G401 (cell line): ENCODE data around the gene CD34. TPM values are rescaled to one million over a fixed set of nuclear protein-coding genes. Genes with fewer than 3 reads are reported as not detected.

Experiments
- DNase-seq: peaks from one replicate; pipeline ENCODE4 v3.0.0-alpha.2; 2015; ENCODE audit warnings: low spot score
- in situ Hi-C: cut with HindIII; loops from 2 replicates; pipeline ENCODE4 v1.10.0; 2016; ENCODE audit warnings: low sequenced_read_pairs, mixed read lengths
- total RNA-seq: library from RNA; depleted of rRNA; stranded (reverse); fragments of >200 nt; shearing (Covaris generic); gene quantifications from 2 replicates; pipeline ENCODE4 v1.2.3, GENCODE V29; 2014

The CD34 gene
- total RNA-seq, 1 experiment from 2014 or later, result not detected

- in situ Hi-C loops, result no loop called here
- no peak for DNase-seq
These were observed 48.6 kb downstream of the CD34 start for GRCh38 chr1:207862241-207862787.

GRCh38 chr1:207861442-207862177 is 49.3 kb downstream of the CD34 start:
- in situ Hi-C loops, result no loop called here
- no peak for DNase-seq

DNA sequence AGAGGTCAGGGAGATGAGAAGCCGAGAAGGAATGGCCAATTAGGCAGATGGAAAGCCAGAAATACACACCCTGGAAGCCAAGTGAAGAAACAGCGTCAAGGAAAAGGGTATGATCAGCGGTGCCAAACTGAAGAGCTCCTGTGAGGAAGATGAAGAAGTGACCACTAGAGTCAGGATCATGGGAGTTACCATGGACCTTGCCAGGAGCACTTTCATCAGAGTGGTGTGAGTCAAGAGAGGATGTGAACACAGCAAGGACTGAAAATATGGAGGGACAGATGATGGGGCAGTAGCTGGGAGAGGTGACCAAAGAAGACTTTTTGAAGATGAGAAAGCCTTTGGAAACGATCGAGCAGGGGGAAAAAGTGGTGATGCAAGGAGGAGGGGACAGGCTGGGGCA is 50.4 kb downstream of the CD34 start:
- DNase-seq, result no peak
- in situ Hi-C loops, result no loop called here

- in situ Hi-C loops, result no loop called here
- DNase-seq, result no peak
These were observed 52.1 kb downstream of the CD34 start for GRCh38 chr1:207858806-207859205.

DNA sequence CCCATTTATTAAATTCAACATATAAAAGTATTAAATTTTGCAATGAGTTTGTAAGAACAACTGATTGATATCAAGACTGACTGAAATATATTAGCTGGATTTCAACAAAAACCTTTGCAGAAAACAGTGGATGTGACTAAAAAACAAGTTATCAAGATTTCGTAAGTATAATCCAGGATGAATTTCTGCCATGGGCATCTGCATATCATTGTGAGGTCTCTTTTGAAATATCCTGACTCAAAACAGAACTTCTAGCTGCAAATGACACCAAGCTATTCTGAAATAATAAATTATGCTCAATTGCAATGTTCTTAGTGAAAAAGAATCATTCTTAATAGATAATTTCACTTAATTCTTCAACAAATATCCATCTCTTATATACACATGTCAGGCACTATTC is 52.6 kb downstream of the CD34 start:
- in situ Hi-C loops, result no loop called here
- no peak for DNase-seq

GRCh38 chr1:207857447-207857846 is 53.5 kb downstream of the CD34 start:
- DNase-seq, result no peak
- in situ Hi-C loops, result no loop called here

GRCh38 chr1:207856276-207857023 is 54.5 kb downstream of the CD34 start:
- in situ Hi-C loops, result no loop called here
- DNase-seq, result no peak

GRCh38 chr1:207854001-207854400 is 56.9 kb downstream of the CD34 start:
- in situ Hi-C loops, result no loop called here
- DNase-seq, result no peak

- in situ Hi-C loops, result no loop called here
- no peak for DNase-seq
These were observed 57.6 kb downstream of the CD34 start for GRCh38 chr1:207853372-207853757.

GRCh38 chr1:207852576-207853371 is 58.2 kb downstream of the CD34 start:
- no peak for DNase-seq
- in situ Hi-C loops, result no loop called here

DNA sequence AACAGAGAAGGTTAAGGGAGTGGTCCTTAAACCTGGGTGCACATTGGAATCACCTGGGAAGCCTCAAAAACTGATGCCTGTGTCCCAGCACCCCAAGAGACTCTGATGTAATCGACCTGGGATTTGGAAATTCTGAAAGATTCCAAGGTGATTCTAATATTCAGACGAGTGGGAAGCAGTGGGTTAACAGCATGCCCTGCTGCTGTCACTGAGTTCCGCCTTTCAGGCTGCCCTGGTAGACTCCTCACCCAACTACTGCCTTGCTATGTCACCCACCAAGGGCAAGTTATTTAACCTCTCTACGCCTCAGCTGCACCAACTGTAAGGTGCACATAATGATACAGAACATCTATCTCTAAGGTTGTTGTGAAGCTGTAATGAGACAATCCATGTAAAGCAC is 59.2 kb downstream of the CD34 start:
- no peak for DNase-seq
- in situ Hi-C loops, result no loop called here

- in situ Hi-C loops, result no loop called here
- no peak for DNase-seq
These were observed 60.1 kb downstream of the CD34 start for GRCh38 chr1:207850621-207851407.

DNA sequence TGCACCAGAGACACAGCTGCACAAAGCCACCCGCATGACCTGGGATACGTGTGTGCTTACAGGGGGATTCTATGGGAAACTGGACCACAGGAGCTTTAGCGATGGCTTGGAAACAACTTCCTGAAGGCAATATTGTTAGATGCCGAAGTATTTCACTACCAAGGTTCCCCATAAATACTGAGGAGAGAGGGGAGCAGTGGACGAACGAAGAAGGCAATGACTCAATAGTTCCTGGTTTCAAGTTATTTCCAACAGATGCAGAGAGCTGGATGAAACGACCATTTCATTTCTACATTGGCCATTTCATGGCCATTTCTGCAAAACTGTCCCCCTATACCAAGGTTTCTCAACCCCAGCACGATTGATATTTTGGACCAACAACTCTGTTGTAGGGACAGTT is 61.3 kb downstream of the CD34 start:
- in situ Hi-C loops, result no loop called here
- no peak for DNase-seq

DNA sequence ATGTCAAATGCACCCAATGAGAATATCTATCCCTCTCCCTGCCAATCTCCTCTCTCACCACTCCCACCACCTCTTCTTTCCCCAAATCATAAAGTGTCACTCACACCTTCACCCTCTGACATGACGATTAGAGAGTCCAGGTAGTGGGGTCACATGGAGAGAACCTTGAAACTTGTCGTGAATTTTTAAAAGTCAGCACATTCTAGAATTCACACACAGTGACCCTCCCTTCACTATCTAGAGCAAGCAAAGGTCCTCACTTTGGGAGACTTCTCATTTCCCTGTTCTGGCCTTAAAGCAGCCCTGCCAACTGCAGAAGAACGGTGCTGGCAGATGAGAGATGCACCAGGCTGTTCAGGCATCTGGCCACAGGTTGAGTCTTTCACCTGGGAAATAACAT is 61.9 kb downstream of the CD34 start:
- DNase-seq, result no peak

GRCh38 chr1:207848234-207848633 is 62.7 kb downstream of the CD34 start:
- DNase-seq, result no peak
- in situ Hi-C loops, result no loop called here

More for the DNA sequence above, 61.9 kb downstream of the CD34 start:
- in situ Hi-C loops, result no loop called here

- in situ Hi-C loops, result no loop called here
These were observed 63.8 kb downstream of the CD34 start for GRCh38 chr1:207847116-207847515.

DNA sequence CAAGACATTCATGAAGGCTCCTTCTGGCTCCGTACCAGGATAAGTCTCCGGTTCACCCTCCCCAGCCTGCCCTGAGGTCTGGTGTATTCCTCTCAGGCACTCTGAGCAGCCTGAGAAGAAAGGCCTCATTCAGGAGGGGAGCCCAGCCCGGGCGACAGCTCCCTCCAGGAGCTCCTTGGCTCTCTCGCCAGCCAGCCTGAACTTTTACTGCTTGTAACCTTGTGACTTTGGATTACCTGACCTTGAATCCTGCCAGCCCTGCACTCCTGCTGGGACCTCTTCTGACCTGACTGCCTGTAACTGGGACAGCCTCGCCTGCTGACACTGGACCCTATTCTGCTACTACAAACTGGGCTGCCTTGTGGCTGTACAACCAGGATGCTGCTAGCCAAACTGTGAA is 65.8 kb downstream of the CD34 start:
- in situ Hi-C loops, result no loop called here

More at GRCh38 chr1:207847116-207847515, 63.8 kb downstream of the CD34 start:
- no peak for DNase-seq

DNA sequence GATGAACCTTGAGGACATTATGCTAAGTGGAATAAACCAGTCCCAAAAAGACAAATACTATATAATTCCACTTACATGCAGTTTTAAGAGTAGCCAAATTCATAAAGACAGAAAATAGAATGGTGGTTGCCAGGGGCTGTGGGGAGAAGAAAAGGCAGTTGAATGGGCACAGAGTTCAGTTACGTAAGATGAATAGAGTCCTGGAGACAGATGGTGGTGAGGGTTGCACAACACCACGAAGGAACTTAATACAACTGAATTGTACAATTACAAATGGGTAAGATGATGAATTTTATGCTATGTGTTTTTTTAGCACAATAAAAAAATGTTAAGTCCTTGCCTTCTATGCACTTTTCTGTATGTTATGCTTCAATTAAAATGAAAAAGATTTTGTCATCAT is 66.6 kb downstream of the CD34 start:
- in situ Hi-C loops, result no loop called here
- peak; percentile 58 for DNase-seq

More for the DNA sequence above, 65.8 kb downstream of the CD34 start:
- no peak for DNase-seq

DNA sequence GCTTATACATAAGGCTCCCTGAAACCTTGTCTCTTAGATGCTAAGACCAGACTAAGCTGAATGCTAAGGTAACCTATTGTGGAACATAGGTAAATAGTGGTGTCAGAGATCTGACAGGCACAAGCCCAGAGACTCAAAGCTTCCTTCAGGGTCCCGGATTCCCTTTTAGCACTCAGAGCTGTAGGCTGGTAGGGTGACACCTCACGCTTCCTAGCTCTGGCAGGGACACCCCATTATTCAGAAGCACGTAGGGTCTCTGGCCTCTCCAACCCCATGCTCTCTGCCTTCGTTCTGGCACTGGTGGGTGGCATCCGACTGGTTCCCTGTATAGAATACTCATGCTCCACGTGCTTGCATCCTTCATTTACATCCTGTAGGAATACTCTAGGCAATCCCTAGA is 68.4 kb downstream of the CD34 start:
- in situ Hi-C loops, result no loop called here
- no peak for DNase-seq
